MCF 10A (cell line): Measurements from ENCODE around the gene PBX1. TPM values are rescaled to one million over a fixed set of nuclear protein-coding genes. Genes with fewer than 3 reads are reported as not detected.

Source experiments
- BruUV-seq: library from RNA; stranded (reverse); fragments of 400-500 nt; replicated peaks from 2 replicates; lab custom pipeline; 2021; lab: Mats Ljungman, UMichigan
- CTCF ChIA-PET: fragments of 300-600 bp; sonication (Branson Sonifier 250); formaldehyde crosslinking; extraction: SDS; loops from one replicate; lab custom pipeline; 2021; ENCODE audit warnings: antibody characterized with exemption, inconsistent platforms; lab: Yijun Ruan, JAX
- POLR2A ChIA-PET: fragments of 300-600, 350-650 bp; sonication (Branson Sonifier 250); formaldehyde crosslinking; extraction: SDS; loops from one replicate; lab custom pipeline; 2020; ENCODE audit warnings: antibody characterized with exemption, inconsistent platforms; lab: Yijun Ruan, JAX
- DNase-seq: peaks from one replicate; pipeline ENCODE4 v3.0.0-alpha.2; 2018; ENCODE audit not compliant: unreplicated experiment
- H3K27ac Mint-ChIP-seq: one replicate; pipeline ENCODE4 v1.8.0; 2022; ENCODE audit warnings: mild to moderate bottlenecking, low read depth, mixed read lengths; ENCODE audit not compliant: unreplicated experiment
- H3K27me3 Mint-ChIP-seq: one replicate; pipeline ENCODE4 v1.8.0; 2022; ENCODE audit warnings: mixed read lengths; ENCODE audit not compliant: insufficient read depth, unreplicated experiment
- H3K36me3 Mint-ChIP-seq: one replicate; pipeline ENCODE4 v1.8.0; 2022; ENCODE audit warnings: mild to moderate bottlenecking, moderate library complexity, mixed read lengths; ENCODE audit not compliant: insufficient read depth, unreplicated experiment
- H3K4me1 Mint-ChIP-seq: one replicate; pipeline ENCODE4 v1.8.0; 2022; ENCODE audit warnings: mixed read lengths; ENCODE audit not compliant: insufficient read depth, unreplicated experiment
- H3K4me3 Mint-ChIP-seq: one replicate; pipeline ENCODE4 v1.8.0; 2022; ENCODE audit warnings: mild to moderate bottlenecking, moderate library complexity, mixed read lengths; ENCODE audit not compliant: unreplicated experiment
- H3K9me3 Mint-ChIP-seq: one replicate; pipeline ENCODE4 v1.8.0; 2022; ENCODE audit warnings: mixed read lengths; ENCODE audit not compliant: unreplicated experiment
- intact Hi-C: fragments of 100-400 bp; cut with micrococcal nuclease; formaldehyde crosslinking; loops from 2 replicates; pipeline ENCODE4 v1.14.1; 2022
- total RNA-seq: library from RNA; stranded (reverse); gene quantifications from 2 replicates; pipeline ENCODE4 v1.2.3, GENCODE V29; 2022
- TF ChIP-seq, protein P1 (sequence below): fragments of 200-600 bp; IDR thresholded peaks from one replicate; pipeline ENCODE4 v1.8.0; 2022; ENCODE audit warnings: antibody characterized with exemption, mild to moderate bottlenecking; ENCODE audit not compliant: unreplicated experiment

PBX1 gene
- total RNA-seq, 1 experiment from 2014 or later = 5.8 TPM

DNA sequence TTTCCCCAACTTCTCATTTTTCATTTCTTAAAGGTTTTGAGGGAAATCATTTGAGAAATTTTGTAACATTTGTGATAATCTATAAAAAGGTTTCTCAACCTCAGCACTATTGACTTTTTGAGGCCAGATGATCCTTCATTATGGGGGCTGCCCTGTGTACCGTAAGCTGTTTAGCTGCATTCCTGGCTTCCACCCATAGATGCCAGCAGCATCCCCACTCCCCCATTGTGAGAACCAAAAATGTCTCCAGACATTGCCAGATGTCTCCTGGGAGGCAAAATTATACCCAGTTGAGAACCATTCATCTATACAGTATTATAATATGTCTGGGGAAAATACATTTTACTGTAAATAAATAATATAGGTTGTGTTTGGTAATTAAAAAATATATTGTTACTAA is 146.0 kb downstream of the PBX1 start:
- DNase-seq = no peak
- H3K4me1 Mint-ChIP-seq = peaks cover 36% of the 10 kb centered on the region
- POLR2A ChIA-PET = interaction anchor here (0.6 to 0.7 kb wide), 3 partner anchors 39 to 409 kb away, joined by 3 read pairs; no protein-coding TSS in a partner anchor
- CTCF ChIA-PET = interaction anchor here (0.6 to 2.0 kb wide), 3 partner anchors 13 to 83 kb away, joined by 3 to 11 read pairs (median 4); no protein-coding TSS in a partner anchor
- no peaks in the 10 kb centered on the region for H3K27me3 Mint-ChIP-seq
- no peaks in the 10 kb centered on the region for H3K36me3 Mint-ChIP-seq
- intact Hi-C loops = loop anchor here (5.0 kb wide), 3 partner anchors 67 to 143 kb away; no protein-coding TSS in a partner anchor
- no peaks in the 10 kb centered on the region for H3K9me3 Mint-ChIP-seq
- TF ChIP-seq, protein P1, sequence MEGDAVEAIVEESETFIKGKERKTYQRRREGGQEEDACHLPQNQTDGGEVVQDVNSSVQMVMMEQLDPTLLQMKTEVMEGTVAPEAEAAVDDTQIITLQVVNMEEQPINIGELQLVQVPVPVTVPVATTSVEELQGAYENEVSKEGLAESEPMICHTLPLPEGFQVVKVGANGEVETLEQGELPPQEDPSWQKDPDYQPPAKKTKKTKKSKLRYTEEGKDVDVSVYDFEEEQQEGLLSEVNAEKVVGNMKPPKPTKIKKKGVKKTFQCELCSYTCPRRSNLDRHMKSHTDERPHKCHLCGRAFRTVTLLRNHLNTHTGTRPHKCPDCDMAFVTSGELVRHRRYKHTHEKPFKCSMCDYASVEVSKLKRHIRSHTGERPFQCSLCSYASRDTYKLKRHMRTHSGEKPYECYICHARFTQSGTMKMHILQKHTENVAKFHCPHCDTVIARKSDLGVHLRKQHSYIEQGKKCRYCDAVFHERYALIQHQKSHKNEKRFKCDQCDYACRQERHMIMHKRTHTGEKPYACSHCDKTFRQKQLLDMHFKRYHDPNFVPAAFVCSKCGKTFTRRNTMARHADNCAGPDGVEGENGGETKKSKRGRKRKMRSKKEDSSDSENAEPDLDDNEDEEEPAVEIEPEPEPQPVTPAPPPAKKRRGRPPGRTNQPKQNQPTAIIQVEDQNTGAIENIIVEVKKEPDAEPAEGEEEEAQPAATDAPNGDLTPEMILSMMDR = no peak
- H3K4me3 Mint-ChIP-seq = no peak overlapping the region
- BruUV-seq = no TSS peak
- no peak overlapping the region for H3K27ac Mint-ChIP-seq

DNA sequence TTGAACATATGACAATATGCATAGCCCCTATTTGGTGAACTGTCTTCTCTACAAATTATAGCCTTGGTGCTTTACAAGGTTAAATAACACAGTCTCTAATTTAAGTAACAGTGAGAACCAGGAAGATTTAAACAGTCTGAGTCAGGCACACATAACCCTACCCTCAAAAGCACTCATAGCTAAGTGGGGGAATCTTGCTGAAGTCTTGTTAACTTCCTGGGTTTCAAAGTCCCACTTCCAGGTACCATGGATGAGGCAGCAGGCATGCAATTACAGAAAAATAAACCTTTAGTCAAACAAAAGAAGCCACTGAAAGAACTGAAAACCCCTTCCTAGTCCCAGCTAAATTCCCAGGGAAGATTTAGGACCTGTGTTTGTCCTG is 147.6 kb downstream of the PBX1 start:
- POLR2A ChIA-PET = interaction anchor here (0.6 to 2.7 kb wide), 10 partner anchors 14 to 202 kb away, joined by 3 to 13 read pairs (median 4); partner anchors contain the start of gene PBX1
- TF ChIP-seq, protein P1 = no peak
- peaks cover 28% of the 10 kb centered on the region for H3K4me1 Mint-ChIP-seq
- H3K27me3 Mint-ChIP-seq = no peaks in the 10 kb centered on the region
- intact Hi-C loops = loop anchor here (5.0 kb wide), 3 partner anchors 66 to 144 kb away; no protein-coding TSS in a partner anchor
- no peak for DNase-seq
- BruUV-seq = no TSS peak
- H3K4me3 Mint-ChIP-seq = no peak overlapping the region
- no peaks in the 10 kb centered on the region for H3K36me3 Mint-ChIP-seq
- CTCF ChIA-PET = interaction anchor here (0.6 to 1.8 kb wide), 14 partner anchors 8 to 88 kb away, joined by 3 to 6 read pairs (median 4); no protein-coding TSS in a partner anchor
- no peaks in the 10 kb centered on the region for H3K9me3 Mint-ChIP-seq
- H3K27ac Mint-ChIP-seq = peak overlapping the region; percentile 70

DNA sequence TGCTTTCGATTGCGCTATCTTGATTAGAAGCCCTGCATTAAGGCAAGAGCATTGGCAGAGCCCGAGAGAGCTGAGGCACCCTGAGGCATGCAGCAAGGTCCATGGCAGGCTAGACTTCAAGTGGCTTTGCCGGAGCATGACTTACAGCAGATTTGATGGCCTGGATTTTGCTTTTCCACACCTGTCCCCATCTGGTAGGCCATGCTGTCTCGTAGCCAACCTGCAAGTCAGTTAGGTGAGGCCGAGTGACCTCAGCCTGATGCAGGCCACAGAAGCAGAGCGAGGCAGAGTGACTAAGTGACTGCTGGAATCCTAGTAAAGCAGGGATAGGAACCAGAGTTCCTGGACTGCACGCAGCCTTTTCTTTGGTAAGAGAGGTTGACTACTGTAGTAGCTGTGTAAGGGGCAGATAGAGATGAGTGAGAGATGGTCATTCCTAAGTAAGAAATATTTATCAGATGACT is 148.9 kb downstream of the PBX1 start:
- TF ChIP-seq, protein P1 = no peak
- peak; percentile 67 for DNase-seq
- no peaks in the 10 kb centered on the region for H3K36me3 Mint-ChIP-seq
- H3K4me1 Mint-ChIP-seq = peaks cover 22% of the 10 kb centered on the region
- ChIA-PET POLR2A (interaction anchor here (0.6 to 2.7 kb wide), 11 partner anchors 12 to 149 kb away, joined by 3 to 13 read pairs (median 6); partner anchors contain the start of gene PBX1), CTCF (interaction anchor here (0.6 to 1.8 kb wide), 10 partner anchors 9 to 162 kb away, joined by 3 to 5 read pairs (median 3); no protein-coding TSS in a partner anchor)
- peak overlapping the region; percentile 70 for H3K27ac Mint-ChIP-seq
- H3K27me3 Mint-ChIP-seq = no peaks in the 10 kb centered on the region
- H3K9me3 Mint-ChIP-seq = no peaks in the 10 kb centered on the region
- intact Hi-C loops = loop anchor here (5.0 kb wide), 3 partner anchors 64 to 146 kb away; no protein-coding TSS in a partner anchor
- no TSS peak for BruUV-seq
- no peak overlapping the region for H3K4me3 Mint-ChIP-seq

DNA sequence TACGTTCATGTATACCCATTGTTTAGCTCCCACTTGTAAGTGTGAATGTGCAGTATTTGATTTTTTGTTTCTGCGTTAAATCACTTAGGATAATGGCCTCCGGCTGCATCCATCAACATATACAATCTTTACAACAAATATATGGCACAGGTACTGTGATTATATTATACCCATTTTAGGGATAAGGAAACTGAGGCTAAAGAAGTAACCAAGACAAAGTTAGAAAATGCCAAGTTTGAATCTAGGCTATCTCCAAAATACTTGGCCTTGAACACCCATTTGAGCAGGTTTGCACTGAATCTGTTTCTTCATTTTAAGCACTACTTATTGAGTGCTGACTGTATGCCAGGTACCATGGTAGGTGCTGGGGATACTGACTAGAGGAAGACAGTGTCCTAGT is 149.6 kb downstream of the PBX1 start:
- POLR2A ChIA-PET = interaction anchor here (0.7 to 2.7 kb wide), 7 partner anchors 11 to 951 kb away, joined by 3 to 13 read pairs (median 6); partner anchors contain the start of gene PBX1
- H3K9me3 Mint-ChIP-seq = no peaks in the 10 kb centered on the region
- CTCF ChIA-PET = interaction anchor here (0.6 to 1.0 kb wide), 6 partner anchors 9 to 364 kb away, joined by 3 to 4 read pairs (median 3); no protein-coding TSS in a partner anchor

More for the DNA sequence above, 149.6 kb downstream of the PBX1 start:
- DNase-seq = no peak
- no peaks in the 10 kb centered on the region for H3K27me3 Mint-ChIP-seq
- H3K4me1 Mint-ChIP-seq = peaks cover 22% of the 10 kb centered on the region
- no TSS peak for BruUV-seq
- H3K4me3 Mint-ChIP-seq = no peak overlapping the region
- no peaks in the 10 kb centered on the region for H3K36me3 Mint-ChIP-seq
- no peak overlapping the region for H3K27ac Mint-ChIP-seq
- TF ChIP-seq, protein P1 = no peak
- intact Hi-C loops = loop anchor here (5.0 kb wide), 3 partner anchors 64 to 146 kb away; no protein-coding TSS in a partner anchor
